Mucosa of stomach (tissue), 1 donor: ENCODE measurements around the gene POU6F2.
A peak's percentile ranks its signal among the peaks of the same experiment; 100 is the strongest.

Experiments used
- H3K27me3 ChIP-seq: one replicate; pipeline ENCODE4 v1.7.0; 2013; ENCODE audit warnings: mild to moderate bottlenecking, low read length; ENCODE audit not compliant: control insufficient read depth, insufficient read depth
- H3K36me3 ChIP-seq: one replicate; pipeline ENCODE4 v1.7.0; 2013; ENCODE audit warnings: low read length; ENCODE audit not compliant: control insufficient read depth, insufficient read depth
- H3K4me1 ChIP-seq: one replicate; pipeline ENCODE4 v1.7.0; 2013; ENCODE audit warnings: mild to moderate bottlenecking, low read length; ENCODE audit not compliant: control insufficient read depth, insufficient read depth
- H3K4me3 ChIP-seq: one replicate; pipeline ENCODE4 v1.7.0; 2013; ENCODE audit warnings: low read length
- H3K9ac ChIP-seq: one replicate; pipeline ENCODE4 v1.7.0; 2013; ENCODE audit warnings: mild to moderate bottlenecking, low read length, moderate library complexity
- H3K9me3 ChIP-seq: one replicate; pipeline ENCODE4 v1.7.0; 2013; ENCODE audit warnings: mild to moderate bottlenecking, low read length, moderate library complexity; ENCODE audit not compliant: control insufficient read depth
- donor health status: Pancreatic carcinoma.

POU6F2 gene

GRCh38 chr7:39408906-39409305, 431.2 kb downstream of the POU6F2 start:
- Histone ChIP-seq H3K4me1 (no peaks in the 10 kb centered on the region), H3K4me3 (no peak overlapping the region), H3K9me3 (no peaks in the 10 kb centered on the region), H3K9ac (no peak overlapping the region), H3K27me3 (peaks cover 3% of the 10 kb centered on the region), H3K36me3 (no peaks in the 10 kb centered on the region)

GRCh38 chr7:39410582-39410981, 432.9 kb downstream of the POU6F2 start:
- H3K9me3 ChIP-seq: no peaks in the 10 kb centered on the region
- H3K27me3 ChIP-seq: peaks cover 8% of the 10 kb centered on the region
- H3K9ac ChIP-seq: no peak overlapping the region
- H3K4me3 ChIP-seq: no peak overlapping the region
- H3K36me3 ChIP-seq: no peaks in the 10 kb centered on the region
- H3K4me1 ChIP-seq: no peaks in the 10 kb centered on the region

DNA sequence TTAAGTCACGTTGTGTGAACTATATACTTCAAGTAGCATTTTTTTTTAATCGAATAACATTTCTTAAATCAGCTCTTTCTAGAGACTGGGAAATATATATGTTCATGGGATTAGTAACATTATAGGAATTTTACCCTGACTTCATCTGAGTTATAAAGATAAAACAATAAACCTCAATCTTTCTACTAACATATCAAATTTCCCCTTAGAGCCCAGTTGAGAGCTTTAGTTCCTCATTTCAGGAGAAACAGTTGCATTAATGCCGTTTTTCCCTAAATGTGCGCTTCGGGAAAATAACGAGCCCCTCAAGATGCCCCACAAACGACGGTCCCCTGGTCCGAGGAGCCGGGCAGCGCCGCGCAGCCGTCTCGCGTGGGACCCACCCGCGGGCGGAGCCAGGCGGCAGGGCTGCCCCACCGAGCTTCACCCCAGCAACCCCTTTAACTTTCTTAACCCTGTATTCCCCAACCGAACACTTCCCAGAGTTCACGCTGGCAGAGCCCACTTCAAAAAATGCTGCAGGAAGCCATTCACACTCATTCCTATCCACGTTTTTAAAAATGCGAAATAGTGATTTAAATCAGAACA, 436.0 kb downstream of the POU6F2 start:
- Histone ChIP-seq H3K4me1 (no peaks in the 10 kb centered on the region), H3K9ac (peak overlapping the region; percentile 12), H3K36me3 (no peaks in the 10 kb centered on the region), H3K27me3 (peaks cover 8% of the 10 kb centered on the region), H3K9me3 (no peaks in the 10 kb centered on the region), H3K4me3 (peak overlapping the region; percentile 16)

DNA sequence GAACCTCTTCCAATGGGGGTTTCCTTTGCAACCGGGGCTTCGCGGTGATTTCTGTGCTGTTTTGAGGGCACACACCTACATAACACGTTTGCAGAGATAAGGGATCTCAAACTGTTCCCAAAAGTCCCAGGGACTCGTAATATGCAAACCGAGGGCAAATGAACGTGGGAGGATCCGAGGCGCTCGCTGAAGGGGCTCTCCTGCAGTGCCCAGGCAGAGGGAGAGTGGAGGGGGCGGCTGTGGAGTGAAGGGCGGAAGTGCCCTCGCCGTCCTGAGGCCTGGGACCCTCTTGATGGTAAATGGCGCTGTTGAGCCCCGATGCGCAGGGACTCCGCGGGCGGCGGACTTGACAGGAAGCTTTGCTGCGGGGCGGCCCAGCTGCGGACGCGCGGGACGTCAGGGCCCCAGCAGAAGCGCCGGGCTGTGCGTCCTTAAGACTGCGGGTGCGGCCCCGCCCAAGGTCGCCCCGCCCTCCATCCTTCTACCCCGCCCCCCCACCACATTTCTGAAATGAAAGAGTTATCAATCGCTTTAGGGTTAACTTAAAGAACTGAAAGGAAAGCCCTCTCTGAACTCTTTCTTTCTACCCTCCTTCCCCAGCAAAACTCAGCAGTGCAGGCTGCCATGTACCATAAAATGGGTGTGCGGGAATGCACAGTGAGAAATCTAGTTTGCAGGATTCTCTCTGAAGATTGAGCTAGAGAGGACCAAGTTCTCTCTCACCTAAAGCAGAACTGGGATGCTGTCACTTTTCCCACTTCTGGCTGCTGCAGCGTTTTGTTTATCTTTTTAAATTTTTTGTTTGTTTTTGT, 436.7 kb downstream of the POU6F2 start:
- H3K4me1 ChIP-seq: no peaks in the 10 kb centered on the region
- no peaks in the 10 kb centered on the region for H3K9me3 ChIP-seq
- H3K36me3 ChIP-seq: no peaks in the 10 kb centered on the region
- peak overlapping the region; percentile 16 for H3K4me3 ChIP-seq
- peaks cover 8% of the 10 kb centered on the region for H3K27me3 ChIP-seq
- H3K9ac ChIP-seq: peak overlapping the region; percentile 12

GRCh38 chr7:39415091-39415787, 437.5 kb downstream of the POU6F2 start:
- H3K4me3 ChIP-seq: no peak overlapping the region
- H3K9ac ChIP-seq: no peak overlapping the region
- H3K36me3 ChIP-seq: no peaks in the 10 kb centered on the region
- H3K27me3 ChIP-seq: peaks cover 8% of the 10 kb centered on the region
- no peaks in the 10 kb centered on the region for H3K4me1 ChIP-seq
- H3K9me3 ChIP-seq: no peaks in the 10 kb centered on the region

DNA sequence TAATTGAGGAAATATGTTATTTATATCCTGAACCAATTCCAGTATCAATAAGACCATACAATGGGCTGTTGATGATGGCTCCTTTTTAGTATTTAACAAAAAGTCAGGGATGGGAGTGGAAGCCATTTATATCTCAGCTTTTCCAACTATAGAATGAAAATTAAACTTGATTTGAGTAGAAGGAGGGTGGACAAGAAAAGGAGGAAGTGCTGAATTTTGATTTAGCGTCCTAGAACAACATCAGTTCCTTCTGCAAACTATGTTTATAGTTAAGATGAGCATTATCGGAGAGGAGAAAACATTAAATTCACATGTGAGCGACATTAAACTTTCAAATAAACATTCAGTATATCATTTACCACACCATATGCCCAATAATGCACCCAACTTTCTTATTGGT, 439.2 kb downstream of the POU6F2 start:
- Histone ChIP-seq H3K9ac (no peak overlapping the region), H3K27me3 (peaks cover 8% of the 10 kb centered on the region), H3K9me3 (no peaks in the 10 kb centered on the region), H3K4me1 (no peaks in the 10 kb centered on the region), H3K36me3 (no peaks in the 10 kb centered on the region), H3K4me3 (no peak overlapping the region)

GRCh38 chr7:39417642-39418041, 439.9 kb downstream of the POU6F2 start:
- H3K4me1 ChIP-seq: no peaks in the 10 kb centered on the region
- H3K27me3 ChIP-seq: peaks cover 8% of the 10 kb centered on the region
- no peaks in the 10 kb centered on the region for H3K9me3 ChIP-seq
- no peak overlapping the region for H3K9ac ChIP-seq
- no peaks in the 10 kb centered on the region for H3K36me3 ChIP-seq
- no peak overlapping the region for H3K4me3 ChIP-seq

- Histone ChIP-seq H3K9me3 (no peaks in the 10 kb centered on the region), H3K27me3 (no peaks in the 10 kb centered on the region), H3K4me1 (no peaks in the 10 kb centered on the region), H3K36me3 (no peaks in the 10 kb centered on the region), H3K9ac (no peak overlapping the region), H3K4me3 (no peak overlapping the region)
Observed at GRCh38 chr7:39421251-39421650, 443.5 kb downstream of the POU6F2 start.

DNA sequence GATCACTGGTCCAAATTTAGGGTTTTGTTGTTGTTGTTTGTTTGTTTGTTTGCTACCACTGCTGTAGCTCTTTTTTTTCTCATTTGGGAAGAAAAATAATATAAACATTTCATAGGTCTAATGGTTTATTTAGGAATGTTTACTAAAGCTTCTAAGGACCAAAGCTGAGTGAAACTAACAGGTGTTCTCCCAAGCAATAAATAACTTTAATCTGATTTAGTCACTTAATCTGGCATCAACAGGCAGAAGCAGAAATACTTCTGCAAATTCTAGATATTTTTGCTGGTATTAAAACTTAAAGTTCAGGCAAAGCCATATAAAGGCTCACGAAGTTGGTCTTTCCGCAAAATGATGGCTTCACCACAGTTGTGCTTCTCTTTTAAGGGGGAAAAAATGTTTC, 444.0 kb downstream of the POU6F2 start:
- Histone ChIP-seq H3K4me3 (no peak overlapping the region), H3K4me1 (no peaks in the 10 kb centered on the region), H3K9ac (no peak overlapping the region), H3K27me3 (no peaks in the 10 kb centered on the region), H3K36me3 (no peaks in the 10 kb centered on the region), H3K9me3 (no peaks in the 10 kb centered on the region)

- Histone ChIP-seq H3K27me3 (no peaks in the 10 kb centered on the region), H3K4me1 (no peaks in the 10 kb centered on the region), H3K36me3 (no peaks in the 10 kb centered on the region)
Observed at GRCh38 chr7:39428221-39428620, 450.5 kb downstream of the POU6F2 start.

DNA sequence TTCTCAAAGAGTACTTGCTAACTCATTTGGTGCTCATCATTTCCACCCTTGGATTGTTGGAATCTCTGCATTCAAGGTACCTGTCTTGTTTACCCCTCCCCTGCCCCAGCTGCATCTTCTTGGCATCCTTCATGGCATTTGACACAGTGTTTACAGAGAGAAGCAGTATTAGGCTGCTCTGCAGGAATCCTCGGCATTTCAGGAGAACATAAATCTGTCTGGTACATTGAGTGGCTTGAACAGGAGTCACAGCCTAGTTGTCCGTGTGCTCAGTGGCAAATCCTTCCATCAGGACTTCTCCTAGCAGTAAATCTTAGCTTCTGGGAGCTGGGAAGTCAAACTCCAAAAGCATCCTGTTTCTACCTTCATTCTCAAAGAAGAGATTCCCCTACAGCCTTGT, 451.7 kb downstream of the POU6F2 start:
- H3K4me3 ChIP-seq: no peak overlapping the region
- H3K9ac ChIP-seq: no peak overlapping the region
- no peaks in the 10 kb centered on the region for H3K4me1 ChIP-seq
- no peaks in the 10 kb centered on the region for H3K36me3 ChIP-seq
- H3K27me3 ChIP-seq: no peaks in the 10 kb centered on the region
- no peaks in the 10 kb centered on the region for H3K9me3 ChIP-seq

More at GRCh38 chr7:39428221-39428620, 450.5 kb downstream of the POU6F2 start:
- no peak overlapping the region for H3K4me3 ChIP-seq
- no peak overlapping the region for H3K9ac ChIP-seq
- no peaks in the 10 kb centered on the region for H3K9me3 ChIP-seq

GRCh38 chr7:39430441-39430840, 452.7 kb downstream of the POU6F2 start:
- Histone ChIP-seq H3K4me3 (no peak overlapping the region), H3K4me1 (no peaks in the 10 kb centered on the region), H3K27me3 (no peaks in the 10 kb centered on the region), H3K9me3 (no peaks in the 10 kb centered on the region), H3K9ac (no peak overlapping the region), H3K36me3 (no peaks in the 10 kb centered on the region)
